Suprapubic skin (tissue), 4 donors: ENCODE results near the gene CAPG.

Experiments used
- CTCF ChIP-seq, 2 donors: fragments of 200-600 bp in 1 of 2; fragments of 450-650 bp in 1 of 2; sonication (generic) in 1 of 2; IDR thresholded peaks; one replicate each; pipeline ENCODE4 v1.5.1; 2016 to 2019; ENCODE audit warnings: antibody characterized with exemption in 2 of 2, mild to moderate bottlenecking in 1 of 2, moderate library complexity in 1 of 2
- POLR2A ChIP-seq, 2 donors: fragments of 450-650 bp; IDR thresholded peaks; one replicate each; pipeline ENCODE4 v1.6.1; 2017; ENCODE audit warnings: antibody characterized with exemption in 2 of 2, mild to moderate bottlenecking in 2 of 2, moderate library complexity in 2 of 2
- POLR2AphosphoS5 ChIP-seq, 3 donors: sonication (generic); formaldehyde crosslinking; IDR thresholded peaks; one replicate each; pipeline ENCODE4 v1.6.1; 2017; ENCODE audit warnings: antibody characterized with exemption in 3 of 3

DNA sequence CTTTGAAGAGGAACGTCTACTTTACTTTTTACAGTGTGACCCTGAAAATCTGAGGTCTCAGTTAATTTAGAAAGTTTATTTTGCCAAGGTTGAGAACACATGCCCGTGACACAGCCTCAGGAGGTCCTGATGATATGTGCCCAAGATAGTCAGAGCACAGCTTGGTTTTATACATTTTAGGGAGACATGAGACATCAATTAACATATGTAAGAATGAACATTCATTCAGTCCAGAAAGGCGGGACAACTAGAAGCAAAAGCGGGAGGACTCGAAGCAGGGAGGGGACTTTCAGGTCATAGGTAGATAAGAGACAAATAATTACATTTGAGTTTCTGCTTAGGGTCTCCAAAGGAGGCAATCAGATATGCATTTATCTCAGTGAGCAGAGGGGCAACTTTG, 31.9 kb downstream of the CAPG start:
- TF ChIP-seq CTCF (IDR thresholded peaks at IDR 0.05) (no peak), POLR2AphosphoS5 (IDR thresholded peaks at IDR 0.05) (no peak), POLR2A (IDR thresholded peaks at IDR 0.05) (no peak)
